CD4-positive, alpha-beta T cell treated with Interleukin-6 at 100 ng/mL for 8 hours (primary cell): Measurements from ENCODE around the gene GLMP.
A peak's percentile ranks its signal among the peaks of the same experiment; 100 is the strongest.

Experiments
- DNase-seq: peaks from one replicate; pipeline ENCODE4 v3.0.0-alpha.2; 2020; ENCODE audit warnings: mixed read lengths, low spot score

GLMP gene

GRCh38 chr1:156247460-156248322, 47.8 kb downstream of the GLMP start, which contains the start of gene PAQR6:
PAQR6 (minus strand) TSS chr1:156248056; CDS start chr1:156246731, 1,325 bp downstream.
- no peak for DNase-seq

- no peak for DNase-seq
Observed at GRCh38 chr1:156246781-156247459, 48.6 kb downstream of the GLMP start.

- no peak for DNase-seq
Observed at GRCh38 chr1:156246241-156246780, 49.2 kb downstream of the GLMP start.

- DNase-seq, result peak; percentile 24
Observed at GRCh38 chr1:156245451-156246232, 49.8 kb downstream of the GLMP start.

GRCh38 chr1:156244712-156245111, 50.8 kb downstream of the GLMP start:
- no peak for DNase-seq

- no peak for DNase-seq
Observed at GRCh38 chr1:156244126-156244525, 51.4 kb downstream of the GLMP start.

- DNase-seq, result no peak
Observed at GRCh38 chr1:156242738-156243137, 52.7 kb downstream of the GLMP start.
